ENCODE results near the gene KLHL2.
"Not testable (repeated sequence)": the region's sequence is repeated elsewhere in the genome, so short reads cannot be mapped to it uniquely, and the experiment has no call there.

The KLHL2 gene

GRCh38 chr4:165175470-165175869 lies 31.9 kb upstream of the KLHL2 start:
- not testable (repeated sequence) for H3K4me2 ChIP-seq (ENCODE audit: low read length)

GRCh38 chr4:165175879-165176278 lies 31.5 kb upstream of the KLHL2 start:
- Histone ChIP-seq H2BK120ac (ENCODE audit: low read depth, low read length) (no peak overlapping the region), H3K36me3 (ENCODE audit: control insufficient read depth, insufficient read depth, low read length) (no peaks in the 10 kb centered on the region), H3K4me2 (ENCODE audit: low read length) (no peak overlapping the region), H3K23ac (ENCODE audit: low read length) (no peak overlapping the region), H3K56ac (ENCODE audit: low read length) (no peak overlapping the region), H2AK5ac (ENCODE audit: low read length) (no peak overlapping the region), H3K4me3 (ENCODE audit: low read length) (no peak overlapping the region), H2BK5ac (ENCODE audit: low read length) (no peak overlapping the region), H3K27ac (ENCODE audit: low read depth, low read length) (no peak overlapping the region), H3K27me3 (ENCODE audit: insufficient read depth, low read length, poor library complexity) (no peaks in the 10 kb centered on the region), H3K9ac (ENCODE audit: low read length) (no peak overlapping the region), H4K5ac (ENCODE audit: low read length) (no peak overlapping the region), H2BK15ac (replicated peaks; ENCODE audit: low read depth) (no peak overlapping the region), H3K79me2 (ENCODE audit: control insufficient read depth, insufficient read depth, low read length) (no peaks in the 10 kb centered on the region), H4K8ac (ENCODE audit: low read depth, low read length) (no peak overlapping the region), H3K18ac (ENCODE audit: low read length) (no peak overlapping the region), H3K79me1 (ENCODE audit: low read length) (no peaks in the 10 kb centered on the region), H3K4me1 (ENCODE audit: control insufficient read depth, low read depth, low read length) (no peaks in the 10 kb centered on the region), H3K4ac (ENCODE audit: low read depth, low read length) (no peak overlapping the region)
- WGBS (ENCODE audit: extremely low coverage, insufficient coverage, low lambda C conversion rate): no CpG with 5 or more reads among the region's 7 CpGs
- no peak for DNase-seq

More at GRCh38 chr4:165175470-165175869, 31.9 kb upstream of the KLHL2 start:
- not testable (repeated sequence) for H3K23ac ChIP-seq (ENCODE audit: low read length); H3K4me3 ChIP-seq (ENCODE audit: low read length); H4K8ac ChIP-seq (ENCODE audit: low read depth, low read length); H3K27me3 ChIP-seq (ENCODE audit: insufficient read depth, low read length, poor library complexity); H2BK5ac ChIP-seq (ENCODE audit: low read length); H3K79me2 ChIP-seq (ENCODE audit: control insufficient read depth, insufficient read depth, low read length); H2BK15ac ChIP-seq (replicated peaks; ENCODE audit: low read depth); H3K36me3 ChIP-seq (ENCODE audit: control insufficient read depth, insufficient read depth, low read length); H4K5ac ChIP-seq (ENCODE audit: low read length); H3K9ac ChIP-seq (ENCODE audit: low read length); H2AK5ac ChIP-seq (ENCODE audit: low read length); H3K56ac ChIP-seq (ENCODE audit: low read length); H3K79me1 ChIP-seq (ENCODE audit: low read length); H3K18ac ChIP-seq (ENCODE audit: low read length); DNase-seq; H3K4ac ChIP-seq (ENCODE audit: low read depth, low read length); H2BK120ac ChIP-seq (ENCODE audit: low read depth, low read length); H3K27ac ChIP-seq (ENCODE audit: low read depth, low read length); H3K4me1 ChIP-seq (ENCODE audit: control insufficient read depth, low read depth, low read length)
- no CpG with 5 or more reads among the region's 3 CpGs for WGBS (ENCODE audit: extremely low coverage, insufficient coverage, low lambda C conversion rate)

- no peaks in the 10 kb centered on the region for H3K27me3 ChIP-seq (ENCODE audit: insufficient read depth, low read length, poor library complexity)
- no peak overlapping the region for H3K4me3 ChIP-seq (ENCODE audit: low read length)
- H4K8ac ChIP-seq (ENCODE audit: low read depth, low read length): no peak overlapping the region
- H2BK120ac ChIP-seq (ENCODE audit: low read depth, low read length): no peak overlapping the region
- no peak for DNase-seq
- no peak overlapping the region for H3K4ac ChIP-seq (ENCODE audit: low read depth, low read length)
- H3K4me1 ChIP-seq (ENCODE audit: control insufficient read depth, low read depth, low read length): no peaks in the 10 kb centered on the region
- H3K18ac ChIP-seq (ENCODE audit: low read length): no peak overlapping the region
- no peak overlapping the region for H3K56ac ChIP-seq (ENCODE audit: low read length)
- H2AK5ac ChIP-seq (ENCODE audit: low read length): no peak overlapping the region
- H3K4me2 ChIP-seq (ENCODE audit: low read length): no peak overlapping the region
- no peak overlapping the region for H3K27ac ChIP-seq (ENCODE audit: low read depth, low read length)
- H2BK5ac ChIP-seq (ENCODE audit: low read length): no peak overlapping the region
- H4K5ac ChIP-seq (ENCODE audit: low read length): no peak overlapping the region
- WGBS (ENCODE audit: extremely low coverage, insufficient coverage, low lambda C conversion rate): no CpG with 5 or more reads among the region's 3 CpGs
- no peak overlapping the region for H3K23ac ChIP-seq (ENCODE audit: low read length)
- H3K79me2 ChIP-seq (ENCODE audit: control insufficient read depth, insufficient read depth, low read length): no peaks in the 10 kb centered on the region
- no peaks in the 10 kb centered on the region for H3K36me3 ChIP-seq (ENCODE audit: control insufficient read depth, insufficient read depth, low read length)
- H3K9ac ChIP-seq (ENCODE audit: low read length): no peak overlapping the region
- no peaks in the 10 kb centered on the region for H3K79me1 ChIP-seq (ENCODE audit: low read length)
- H2BK15ac ChIP-seq (replicated peaks; ENCODE audit: low read depth): no peak overlapping the region
These were observed 29.4 kb upstream of the KLHL2 start for GRCh38 chr4:165177725-165178666.

- Histone ChIP-seq H3K56ac (ENCODE audit: low read length) (no peak overlapping the region), H3K4me1 (ENCODE audit: control insufficient read depth, low read depth, low read length) (peaks cover 2% of the 10 kb centered on the region), H3K4ac (ENCODE audit: low read depth, low read length) (no peak overlapping the region), H3K27ac (ENCODE audit: low read depth, low read length) (no peak overlapping the region), H3K9ac (ENCODE audit: low read length) (no peak overlapping the region), H4K5ac (ENCODE audit: low read length) (no peak overlapping the region), H4K8ac (ENCODE audit: low read depth, low read length) (no peak overlapping the region), H3K79me2 (ENCODE audit: control insufficient read depth, insufficient read depth, low read length) (no peaks in the 10 kb centered on the region), H3K4me2 (ENCODE audit: low read length) (no peak overlapping the region), H2BK120ac (ENCODE audit: low read depth, low read length) (no peak overlapping the region), H3K4me3 (ENCODE audit: low read length) (no peak overlapping the region), H3K23ac (ENCODE audit: low read length) (no peak overlapping the region), H3K36me3 (ENCODE audit: control insufficient read depth, insufficient read depth, low read length) (no peaks in the 10 kb centered on the region), H2BK15ac (replicated peaks; ENCODE audit: low read depth) (no peak overlapping the region), H2BK5ac (ENCODE audit: low read length) (no peak overlapping the region), H3K79me1 (ENCODE audit: low read length) (no peaks in the 10 kb centered on the region), H3K27me3 (ENCODE audit: insufficient read depth, low read length, poor library complexity) (no peaks in the 10 kb centered on the region), H2AK5ac (ENCODE audit: low read length) (no peak overlapping the region), H3K18ac (ENCODE audit: low read length) (no peak overlapping the region)
- no peak for DNase-seq
- WGBS (ENCODE audit: extremely low coverage, insufficient coverage, low lambda C conversion rate): no CpG with 5 or more reads among the region's 4 CpGs
These were observed 23.1 kb upstream of the KLHL2 start for GRCh38 chr4:165184220-165184619.

GRCh38 chr4:165184998-165185397 lies 22.4 kb upstream of the KLHL2 start:
- not testable (repeated sequence) for H3K18ac ChIP-seq (ENCODE audit: low read length); H3K27me3 ChIP-seq (ENCODE audit: insufficient read depth, low read length, poor library complexity); H3K4me2 ChIP-seq (ENCODE audit: low read length); H3K36me3 ChIP-seq (ENCODE audit: control insufficient read depth, insufficient read depth, low read length); H3K79me1 ChIP-seq (ENCODE audit: low read length); H3K9ac ChIP-seq (ENCODE audit: low read length); H3K56ac ChIP-seq (ENCODE audit: low read length); H3K27ac ChIP-seq (ENCODE audit: low read depth, low read length); H3K23ac ChIP-seq (ENCODE audit: low read length); H3K4me1 ChIP-seq (ENCODE audit: control insufficient read depth, low read depth, low read length); H2AK5ac ChIP-seq (ENCODE audit: low read length); H4K8ac ChIP-seq (ENCODE audit: low read depth, low read length); H3K79me2 ChIP-seq (ENCODE audit: control insufficient read depth, insufficient read depth, low read length); H2BK15ac ChIP-seq (replicated peaks; ENCODE audit: low read depth); H3K4ac ChIP-seq (ENCODE audit: low read depth, low read length); H4K5ac ChIP-seq (ENCODE audit: low read length); DNase-seq; H2BK5ac ChIP-seq (ENCODE audit: low read length); H3K4me3 ChIP-seq (ENCODE audit: low read length); H2BK120ac ChIP-seq (ENCODE audit: low read depth, low read length)
- WGBS (ENCODE audit: extremely low coverage, insufficient coverage, low lambda C conversion rate): no CpG with 5 or more reads among the region's 10 CpGs

Data from mesendoderm (in vitro differentiated cells).